Lower lobe of right lung (tissue), 2 donors: Measurements from ENCODE around the gene FAM81A. TPM values are rescaled to one million over a fixed set of nuclear protein-coding genes. Genes with fewer than 3 reads are reported as not detected.

ENCODE experiments used
- ATAC-seq, 2 donors: fragments of 200-7000 bp; cut with Tn5 transposase; one replicate each; pipeline ENCODE4 v1.9.1; 2020 to 2022; ENCODE audit warnings: mild to moderate bottlenecking in 2 of 2, moderate library complexity in 2 of 2
- DNase-seq: peaks from one replicate; pipeline ENCODE4 v3.0.0-alpha.2; 2020
- H3K27ac ChIP-seq: fragments of 200-600 bp; one replicate; pipeline ENCODE4 v1.8.0; 2022
- H3K27me3 ChIP-seq: fragments of 200-600 bp; one replicate; pipeline ENCODE4 v1.8.0; 2022; ENCODE audit warnings: low read depth
- H3K36me3 ChIP-seq: fragments of 200-600 bp; one replicate; pipeline ENCODE4 v1.8.0; 2022; ENCODE audit warnings: mild to moderate bottlenecking
- H3K4me1 ChIP-seq: fragments of 200-600 bp; one replicate; pipeline ENCODE4 v1.8.0; 2022
- H3K4me3 ChIP-seq: fragments of 200-600 bp; one replicate; pipeline ENCODE4 v1.8.0; 2022; ENCODE audit warnings: mild to moderate bottlenecking
- H3K9me3 ChIP-seq: fragments of 200-600 bp; one replicate; pipeline ENCODE4 v1.8.0; 2022
- CTCF ChIP-seq: fragments of 200-600 bp; IDR thresholded peaks from one replicate; pipeline ENCODE4 v1.8.0; 2022; ENCODE audit warnings: antibody characterized with exemption, mild to moderate bottlenecking
- intact Hi-C: fragments of 100-400 bp; cut with DNase I; formaldehyde crosslinking; loops from one replicate; pipeline ENCODE4 v1.11.0; 2022
- total RNA-seq: library from RNA; stranded (reverse); fragmentation: NEBNext Ultra II Directional; extraction: Animal tissue kit (Norgen Biotek cat#: 25700); gene quantifications from one replicate; pipeline ENCODE4 v1.2.1, GENCODE V29; 2021
- donor health status: DM: no; HTN: yes; CAD: no; lungs with severe emphysema.

FAM81A gene
- total RNA-seq, 1 donor from 2014 or later: 1.8 TPM

- intact Hi-C loops: no loop called here
- no peak for ATAC-seq
- TF ChIP-seq CTCF: no peak
- peaks cover 4% of the 10 kb centered on the region for H3K27me3 ChIP-seq
- DNase-seq: no peak
- H3K9me3 ChIP-seq: no peaks in the 10 kb centered on the region
- H3K36me3 ChIP-seq: no peaks in the 10 kb centered on the region
- no peak overlapping the region for H3K27ac ChIP-seq
- peaks cover 4% of the 10 kb centered on the region for H3K4me1 ChIP-seq
- H3K4me3 ChIP-seq: no peak overlapping the region
Observed at GRCh38 chr15:59537403-59537802, 99.4 kb downstream of the FAM81A start.

GRCh38 chr15:59538494-59538893 is 100.5 kb downstream of the FAM81A start:
- Histone ChIP-seq H3K9me3 (no peaks in the 10 kb centered on the region), H3K4me3 (no peak overlapping the region), H3K27ac (no peak overlapping the region), H3K36me3 (no peaks in the 10 kb centered on the region), H3K4me1 (no peaks in the 10 kb centered on the region), H3K27me3 (no peaks in the 10 kb centered on the region)
- DNase-seq (no peak), ATAC-seq (no peak)
- intact Hi-C loops: no loop called here
- TF ChIP-seq CTCF: no peak

GRCh38 chr15:59539799-59540198 is 101.8 kb downstream of the FAM81A start:
- Histone ChIP-seq H3K4me3 (no peak overlapping the region), H3K27me3 (no peaks in the 10 kb centered on the region), H3K27ac (no peak overlapping the region), H3K4me1 (peaks cover 7% of the 10 kb centered on the region), H3K9me3 (no peaks in the 10 kb centered on the region), H3K36me3 (no peaks in the 10 kb centered on the region)
- intact Hi-C loops: no loop called here
- TF ChIP-seq CTCF: no peak
- no peak for ATAC-seq
- no peak for DNase-seq

- no peaks in the 10 kb centered on the region for H3K36me3 ChIP-seq
- no peaks in the 10 kb centered on the region for H3K9me3 ChIP-seq
- no peak for TF ChIP-seq CTCF
- intact Hi-C loops: no loop called here
- no peak overlapping the region for H3K27ac ChIP-seq
- no peak overlapping the region for H3K4me3 ChIP-seq
- no peaks in the 10 kb centered on the region for H3K27me3 ChIP-seq
- DNase-seq (no peak), ATAC-seq (no peak)
- peaks cover 7% of the 10 kb centered on the region for H3K4me1 ChIP-seq
Observed at GRCh38 chr15:59540654-59541053, 102.7 kb downstream of the FAM81A start.

- Histone ChIP-seq H3K4me1 (peaks cover 7% of the 10 kb centered on the region), H3K27me3 (no peaks in the 10 kb centered on the region), H3K36me3 (no peaks in the 10 kb centered on the region), H3K4me3 (no peak overlapping the region), H3K27ac (no peak overlapping the region), H3K9me3 (no peaks in the 10 kb centered on the region)
- intact Hi-C loops: no loop called here
- DNase-seq: no peak
- ATAC-seq: no peak
- no peak for TF ChIP-seq CTCF
Observed at GRCh38 chr15:59541750-59542149, 103.8 kb downstream of the FAM81A start.
